B cell (primary cell): ENCODE results near the gene ERMARD. TPM values are rescaled to one million over a fixed set of nuclear protein-coding genes. Genes with fewer than 3 reads are reported as not detected.

Experiments
- ATAC-seq: fragments of 200-7000 bp; cut with Tn5 transposase; one replicate; pipeline ENCODE4 v1.10.0; 2021; ENCODE audit warnings: low read depth, mild to moderate bottlenecking, moderate number of reproducible peaks, moderate library complexity
- CTCF ChIA-PET: fragments of 350-600 bp; sonication (Branson Sonifier 250); formaldehyde crosslinking; loops from one replicate; lab custom pipeline; 2021; ENCODE audit warnings: antibody characterized with exemption, inconsistent platforms; lab: Charles Lee
- POLR2A ChIA-PET: fragments of 350-600 bp; sonication (Branson Sonifier 250); formaldehyde crosslinking; loops from one replicate; lab custom pipeline; 2021; ENCODE audit warnings: antibody characterized with exemption; lab: Charles Lee
- DNase-seq: peaks from one replicate; pipeline ENCODE4 v3.0.0; 2013
- H2AFZ ChIP-seq: 2 replicates; pipeline ENCODE4 v1.6.1; 2012; ENCODE audit warnings: mild to moderate bottlenecking, low read depth, low read length; ENCODE audit not compliant: insufficient read depth, poor library complexity, severe bottlenecking
- H3K27ac ChIP-seq, 2 donors: 1 replicate in 1 of 2; 2 replicates in 1 of 2; pipeline ENCODE4 v1.5.1; 2012 to 2013; ENCODE audit warnings: low read length in 2 of 2, mild to moderate bottlenecking in 2 of 2, moderate library complexity in 1 of 2
- H3K27me3 ChIP-seq, 4 experiments: fragments of 200-600 bp in 1 of 4; sonication (generic) in 1 of 4; replicated peaks in 1 of 4; 1 replicate in 2 of 4; 2 replicates in 2 of 4; pipeline versions ENCODE4 v1.6.1 to v1.7.0; 2013 to 2016; ENCODE audit warnings: low read length in 3 of 4, mild to moderate bottlenecking in 2 of 4, mixed read lengths in 1 of 4, moderate library complexity in 1 of 4; ENCODE audit not compliant: insufficient read depth in 4 of 4, control insufficient read depth in 3 of 4; ENCODE audit errors: control extremely low read depth in 1 of 4
- H3K36me3 ChIP-seq, 2 experiments: replicated peaks in 1 of 2; 1 replicate in 1 of 2; 2 replicates in 1 of 2; pipeline versions ENCODE4 v1.6.1 to v1.7.1; 2013; ENCODE audit warnings: low read length in 1 of 2; ENCODE audit not compliant: insufficient read depth in 2 of 2, control insufficient read depth in 1 of 2; ENCODE audit errors: control extremely low read depth in 1 of 2, extremely low read depth in 1 of 2
- H3K4me1 ChIP-seq, 2 donors: fragments of 200-600 bp in 1 of 2; sonication (generic) in 1 of 2; 1 replicate in 1 of 2; 2 replicates in 1 of 2; pipeline versions ENCODE4 v1.5.1 to v1.6.1; 2013 to 2017; ENCODE audit warnings: low read length in 2 of 2; ENCODE audit not compliant: control insufficient read depth in 2 of 2, insufficient read depth in 2 of 2
- H3K4me2 ChIP-seq: replicated peaks from 2 replicates; pipeline ENCODE3; 2012; ENCODE audit warnings: mild to moderate bottlenecking, low read depth, low read length; ENCODE audit not compliant: poor library complexity, severe bottlenecking
- H3K4me3 ChIP-seq, 5 experiments: fragments of 200-600 bp in 1 of 5; sonication (generic) in 1 of 5; 1 replicate in 3 of 5; 2 replicates in 2 of 5; pipeline versions ENCODE4 v1.5.1 to v1.7.0; 2011 to 2016; ENCODE audit warnings: low read length in 4 of 5, mild to moderate bottlenecking in 4 of 5, low read depth in 2 of 5, control low read depth in 1 of 5, moderate library complexity in 1 of 5; ENCODE audit not compliant: insufficient read depth in 1 of 5; ENCODE audit errors: control extremely low read depth in 1 of 5, extremely low read depth in 1 of 5
- H3K79me2 ChIP-seq: fragments of 200-600 bp; sonication (generic); one replicate; pipeline ENCODE4 v1.6.0; 2016; ENCODE audit warnings: low read length; ENCODE audit not compliant: control insufficient read depth, insufficient read depth
- H3K9ac ChIP-seq: fragments of 200-600 bp; sonication (generic); 2 replicates; pipeline ENCODE4 v1.6.1; 2017; ENCODE audit warnings: mild to moderate bottlenecking, low read length, moderate library complexity
- H3K9me3 ChIP-seq, 3 donors: one replicate each; pipeline versions ENCODE4 v1.6.1 to v1.7.1; 2013; ENCODE audit warnings: low read length in 2 of 3; ENCODE audit not compliant: control insufficient read depth in 2 of 3, insufficient read depth in 1 of 3; ENCODE audit errors: control extremely low read depth in 1 of 3
- H4K20me1 ChIP-seq: 2 replicates; pipeline ENCODE4 v1.6.0; 2012; ENCODE audit warnings: mild to moderate bottlenecking, low read length; ENCODE audit not compliant: insufficient read depth, control insufficient read depth, poor library complexity, severe bottlenecking
- H3K27ac Mint-ChIP-seq: one replicate; pipeline ENCODE4 v1.8.0; 2021; ENCODE audit warnings: mixed read lengths
- H3K27me3 Mint-ChIP-seq: one replicate; pipeline ENCODE4 v1.8.0; 2021; ENCODE audit warnings: mixed read lengths
- H3K4me1 Mint-ChIP-seq: one replicate; pipeline ENCODE4 v1.8.0; 2021; ENCODE audit warnings: mixed read lengths
- H3K4me3 Mint-ChIP-seq: one replicate; pipeline ENCODE4 v1.8.0; 2021; ENCODE audit warnings: mixed read lengths
- H3K9me3 Mint-ChIP-seq: one replicate; pipeline ENCODE4 v1.8.0; 2022; ENCODE audit warnings: mixed read lengths; ENCODE audit not compliant: insufficient read depth
- CTCF ChIP-seq: fragments of 200-600 bp; IDR thresholded peaks from one replicate; pipeline ENCODE4 v1.8.0; 2022; ENCODE audit warnings: antibody characterized with exemption, mild to moderate bottlenecking
- EZH2 ChIP-seq: IDR thresholded peaks from 2 replicates; pipeline ENCODE4 v1.6.1; 2012; ENCODE audit warnings: borderline replicate concordance, low read depth, mild to moderate bottlenecking, moderate library complexity, low read length; ENCODE audit not compliant: insufficient read depth, poor library complexity, severe bottlenecking
- WGBS: methylation state at CpG from one replicate; pipeline ENCODE4 v1.1.5; 2013; ENCODE audit warnings: missing lambda C conversion rate; ENCODE audit not compliant: insufficient coverage; 5-methylcytosine and 5-hydroxymethylcytosine counted together
- intact Hi-C: fragments of 100-400 bp; cut with micrococcal nuclease; formaldehyde crosslinking; loops from one replicate; pipeline ENCODE4 v1.10.0; 2022
- polyA plus RNA-seq: library from polyadenylated mRNA; depleted of rRNA; stranded (reverse); fragments of >200 nt; gene quantifications from 2 replicates; pipeline ENCODE4 v1.2.3, GENCODE V29; 2012
- total RNA-seq, 2 donors: library from RNA; stranded (reverse); fragments of 120-200 nt in 1 of 2; gene quantifications; 1 replicate in 1 of 2; 2 replicates in 1 of 2; pipeline versions ENCODE4 v1.2.3 to v1.2.4, GENCODE V29; 2013 to 2022

Gene ERMARD
- total and polyA plus RNA-seq, 2 donors (not counting 1 experiment from before 2014, with no cell fraction given), result 42.8 to 65.1 TPM

DNA sequence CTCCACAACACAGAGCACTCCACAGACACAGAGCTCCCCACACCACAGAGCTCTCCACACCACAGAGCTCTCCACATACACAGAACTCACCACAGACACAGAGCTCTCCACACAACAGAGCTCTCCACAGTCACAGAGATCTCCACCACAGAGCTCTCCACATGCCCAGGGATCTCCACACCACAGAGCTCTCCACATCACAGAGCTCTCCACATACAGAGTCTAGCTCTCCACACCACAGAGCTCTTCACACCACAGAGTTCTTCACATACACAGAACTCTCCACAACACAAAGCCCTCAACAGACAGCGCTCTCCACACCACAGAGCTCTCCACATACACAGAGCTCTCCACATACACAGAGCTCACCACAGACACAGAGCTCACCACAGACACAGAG, 55.3 kb downstream of the ERMARD start:
- DNase-seq (no peak), ATAC-seq (no peak)
- intact Hi-C loops, result no loop called here
- H3K9ac ChIP-seq, result no peak overlapping the region
- H3K4me1 Mint-ChIP-seq, result peaks cover 20% of the 10 kb centered on the region
- H3K9me3 ChIP-seq, result no peaks in the 10 kb centered on the region
- no peak for TF ChIP-seq CTCF
- no peak for TF ChIP-seq EZH2
- no peak overlapping the region for H3K4me2 ChIP-seq
- CTCF ChIA-PET, result interaction anchor here (0.9 kb wide), 1 partner anchor 19 kb away, joined by 3 read pairs; no protein-coding TSS in a partner anchor
- H3K79me2 ChIP-seq, result no peaks in the 10 kb centered on the region
- no peak overlapping the region for H3K4me3 Mint-ChIP-seq
- peaks cover 38% of the 10 kb centered on the region for H3K27me3 Mint-ChIP-seq
- peaks cover 3 to 4% of the 10 kb centered on the region in 2 donors for H3K4me1 ChIP-seq
- H4K20me1 ChIP-seq, result no peaks in the 10 kb centered on the region
- no peak overlapping the region for H3K27ac Mint-ChIP-seq
- no peak overlapping the region for H2AFZ ChIP-seq
- no peaks in the 10 kb centered on the region for H3K9me3 Mint-ChIP-seq
- POLR2A ChIA-PET, result no interaction called here
- no peaks in the 10 kb centered on the region for H3K36me3 ChIP-seq
- H3K27me3 ChIP-seq, result peaks cover 0 to 16% (median 3%) of the 10 kb centered on the region in 4 experiments
- no peak overlapping the region for H3K4me3 ChIP-seq
- WGBS, result no CpG with 5 or more reads among the region's 1 CpG
- H3K27ac ChIP-seq, result no peak overlapping the region

DNA sequence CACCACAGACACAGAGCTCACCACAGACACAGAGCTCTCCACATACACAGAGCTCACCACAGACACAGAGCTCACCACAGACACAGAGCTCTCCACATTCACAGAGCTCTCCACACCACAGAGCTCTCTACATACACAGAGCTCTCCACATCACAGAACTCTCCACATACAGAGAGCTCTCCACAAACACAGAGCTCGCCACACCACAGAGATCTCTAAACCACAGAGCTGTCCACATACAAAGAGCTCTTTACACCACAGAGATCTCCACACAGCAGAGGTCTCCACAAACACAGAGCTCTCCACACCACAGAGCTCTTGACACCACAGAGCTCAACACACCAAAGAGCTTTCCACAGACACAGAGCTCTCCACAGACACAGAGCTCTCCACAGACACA, 55.8 kb downstream of the ERMARD start:
- no peaks in the 10 kb centered on the region for H3K79me2 ChIP-seq
- no peaks in the 10 kb centered on the region for H3K36me3 ChIP-seq
- DNase-seq (no peak), ATAC-seq (no peak)
- Mint-ChIP-seq H3K4me3 (no peak overlapping the region), H3K9me3 (no peaks in the 10 kb centered on the region), H3K27me3 (peaks cover 38% of the 10 kb centered on the region), H3K4me1 (peaks cover 20% of the 10 kb centered on the region), H3K27ac (no peak overlapping the region)
- no peak overlapping the region for H2AFZ ChIP-seq
- no peak overlapping the region for H3K4me2 ChIP-seq
- no peak overlapping the region for H3K4me3 ChIP-seq
- no peaks in the 10 kb centered on the region for H4K20me1 ChIP-seq
- peaks cover 3 to 4% of the 10 kb centered on the region in 2 donors for H3K4me1 ChIP-seq
- H3K9ac ChIP-seq, result no peak overlapping the region
- no peak overlapping the region for H3K27ac ChIP-seq
- POLR2A ChIA-PET, result no interaction called here
- no peak for TF ChIP-seq EZH2
- no peak for TF ChIP-seq CTCF
- H3K9me3 ChIP-seq, result no peaks in the 10 kb centered on the region
- WGBS, result 33% methylated on average over 1 of the region's 1 CpG
- intact Hi-C loops, result no loop called here
- H3K27me3 ChIP-seq, result peaks cover 0 to 16% (median 3%) of the 10 kb centered on the region in 4 experiments
- CTCF ChIA-PET, result interaction anchor here (0.7 to 1.6 kb wide), 3 partner anchors 15 to 713 kb away, joined by 3 to 4 read pairs (median 3); no protein-coding TSS in a partner anchor
